Spleen (tissue), 7 donors: ENCODE data around the gene CEP164.
"Not testable (repeated sequence)": the region's sequence is repeated elsewhere in the genome, so short reads cannot be mapped to it uniquely, and the experiment has no call there.

ENCODE experiments used
- CTCF ChIP-seq, 11 experiments: fragments of 200-600 bp in 7 of 11; fragments of 450-650 bp in 4 of 11; sonication (generic) in 4 of 11; IDR thresholded peaks in 8 of 11; conservative IDR thresholded peaks in 3 of 11; 1 replicate in 7 of 11; 2 replicates in 4 of 11; pipeline versions ENCODE4 v1.4.0 to v1.8.0; 2016 to 2021; ENCODE audit warnings: antibody characterized with exemption in 11 of 11, inconsistent platforms in 4 of 11, mild to moderate bottlenecking in 1 of 11
- POLR2AphosphoS5 ChIP-seq, 3 donors: sonication (generic); formaldehyde crosslinking; IDR thresholded peaks; one replicate each; pipeline ENCODE4 v1.5.1; 2017; ENCODE audit warnings: antibody characterized with exemption in 3 of 3
- donor health status: DM: no; HTN: no; CAD: no; lungs with moderate emphysema.
- donor health status: DM: no; HTN: no; CAD: no.
- donor health status: DM: no; HTN: no; CAD: no.

DNA sequence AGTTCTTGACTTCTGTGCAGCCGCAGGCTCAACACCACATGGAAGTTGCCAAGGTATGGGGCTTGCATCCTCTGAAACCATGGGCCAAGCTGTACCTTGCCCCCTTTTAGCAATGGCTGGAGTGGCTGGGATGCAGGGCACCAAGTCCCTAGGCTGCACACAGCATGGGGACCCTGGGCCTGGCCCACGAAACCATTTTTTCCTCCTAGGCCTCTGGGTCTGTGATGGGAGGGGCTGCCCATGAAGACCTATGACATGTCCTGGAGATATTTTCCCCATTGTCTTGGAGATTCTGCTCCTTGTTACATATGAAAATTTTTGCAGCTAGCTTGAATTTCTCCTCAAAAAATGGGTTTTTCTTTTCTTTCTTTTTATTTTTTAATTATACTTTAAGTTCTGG is 71.0 kb downstream of the CEP164 start:
- not testable (repeated sequence) for TF ChIP-seq CTCF (IDR thresholded peaks at IDR 0.05 in 8 of 11, conservative IDR thresholded peaks at IDR 0.05 in 3 of 11); POLR2AphosphoS5 (IDR thresholded peaks at IDR 0.05)
